GM12873 (cell line): Measurements from ENCODE around the gene OR8B4.

Experiments used
- CTCF ChIP-seq: IDR thresholded peaks from 2 replicates; pipeline ENCODE4 v1.5.1; 2012; ENCODE audit warnings: low read depth, mild to moderate bottlenecking, moderate library complexity, low read length, control low read depth; ENCODE audit not compliant: insufficient read depth; ENCODE audit errors: missing control alignments

OR8B4 gene

DNA sequence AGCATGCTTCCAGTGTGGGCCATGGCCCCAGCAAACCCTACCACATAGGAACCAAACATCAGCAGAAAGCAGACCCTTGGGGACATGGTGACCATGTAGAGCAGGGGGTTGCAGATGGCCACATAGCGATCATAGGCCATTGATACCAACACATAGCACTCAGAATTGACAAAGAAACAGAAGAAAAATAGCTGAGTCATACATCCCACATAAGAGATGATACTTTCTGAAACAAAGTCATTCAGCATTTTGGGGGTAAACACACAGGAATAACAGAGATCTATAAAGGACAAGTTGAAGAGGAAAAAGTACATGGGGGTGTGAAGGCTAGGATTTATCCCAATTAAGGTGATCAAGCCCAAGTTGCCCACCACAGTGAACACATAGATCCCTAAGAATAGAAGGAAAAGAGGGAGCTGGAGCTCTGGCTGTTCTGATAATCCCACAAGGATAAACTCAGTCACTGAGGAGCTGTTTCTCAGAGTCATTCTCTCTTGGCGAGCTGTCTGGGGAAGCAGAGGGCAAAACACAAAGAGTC is at the start of gene OR8B4:
TSS of gene OR8B4 (minus strand) at position 488 of the 538 bp plus-strand sequence. CDS start at position 488, 0 bp downstream.
- no peak for TF ChIP-seq CTCF

DNA sequence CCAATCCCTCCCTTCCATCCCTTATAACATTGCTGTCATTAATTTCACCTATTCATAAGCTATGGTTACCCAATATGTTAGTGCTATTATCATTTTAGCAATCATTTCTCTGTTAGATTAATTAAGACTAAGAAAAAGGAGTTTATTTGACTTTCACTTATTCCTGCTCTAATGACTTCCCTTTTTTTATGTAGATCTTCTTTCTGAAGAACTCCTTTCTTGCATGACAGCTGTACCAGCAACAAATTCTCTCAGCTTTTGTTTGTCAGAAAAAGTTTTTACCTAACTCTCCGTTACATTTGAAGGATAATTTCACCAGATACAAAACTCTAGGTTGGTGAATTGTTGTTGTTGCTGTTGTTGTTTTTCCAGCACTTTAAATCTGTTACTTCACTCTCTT is 49.4 kb upstream of the OR8B4 start:
- TF ChIP-seq CTCF = no peak

GRCh38 chr11:124473476-124473875 is 48.8 kb upstream of the OR8B4 start:
- TF ChIP-seq CTCF = no peak

- no peak for TF ChIP-seq CTCF
Observed at GRCh38 chr11:124470561-124471227, 46.0 kb upstream of the OR8B4 start.

GRCh38 chr11:124467381-124467927 is 42.8 kb upstream of the OR8B4 start:
- no peak for TF ChIP-seq CTCF

- no peak for TF ChIP-seq CTCF
Observed at GRCh38 chr11:124465368-124465767, 40.7 kb upstream of the OR8B4 start.

DNA sequence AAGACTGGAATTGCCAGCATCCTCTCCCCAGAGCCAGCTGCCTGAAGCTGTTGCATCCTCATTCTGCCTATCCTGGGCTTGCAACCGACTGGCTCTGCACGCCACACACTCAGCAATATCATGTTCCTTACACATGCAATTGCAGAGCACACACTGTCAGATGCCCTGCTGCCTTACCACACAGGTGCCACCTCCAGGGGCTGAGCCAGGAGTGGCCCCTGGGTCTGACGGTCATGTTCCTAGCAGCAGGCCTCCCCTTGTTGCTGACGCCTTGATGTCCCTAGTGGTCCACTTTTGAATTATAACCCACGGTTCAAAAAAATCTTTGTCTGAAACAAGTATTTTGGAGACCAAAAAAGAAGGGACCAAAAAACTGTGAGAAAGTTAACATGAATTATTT is 39.3 kb upstream of the OR8B4 start:
- no peak for TF ChIP-seq CTCF
